ENCODE results near the gene KXD1.
"Not testable (repeated sequence)": the region's sequence is repeated elsewhere in the genome, so short reads cannot be mapped to it uniquely, and the experiment has no call there.

The KXD1 gene

DNA sequence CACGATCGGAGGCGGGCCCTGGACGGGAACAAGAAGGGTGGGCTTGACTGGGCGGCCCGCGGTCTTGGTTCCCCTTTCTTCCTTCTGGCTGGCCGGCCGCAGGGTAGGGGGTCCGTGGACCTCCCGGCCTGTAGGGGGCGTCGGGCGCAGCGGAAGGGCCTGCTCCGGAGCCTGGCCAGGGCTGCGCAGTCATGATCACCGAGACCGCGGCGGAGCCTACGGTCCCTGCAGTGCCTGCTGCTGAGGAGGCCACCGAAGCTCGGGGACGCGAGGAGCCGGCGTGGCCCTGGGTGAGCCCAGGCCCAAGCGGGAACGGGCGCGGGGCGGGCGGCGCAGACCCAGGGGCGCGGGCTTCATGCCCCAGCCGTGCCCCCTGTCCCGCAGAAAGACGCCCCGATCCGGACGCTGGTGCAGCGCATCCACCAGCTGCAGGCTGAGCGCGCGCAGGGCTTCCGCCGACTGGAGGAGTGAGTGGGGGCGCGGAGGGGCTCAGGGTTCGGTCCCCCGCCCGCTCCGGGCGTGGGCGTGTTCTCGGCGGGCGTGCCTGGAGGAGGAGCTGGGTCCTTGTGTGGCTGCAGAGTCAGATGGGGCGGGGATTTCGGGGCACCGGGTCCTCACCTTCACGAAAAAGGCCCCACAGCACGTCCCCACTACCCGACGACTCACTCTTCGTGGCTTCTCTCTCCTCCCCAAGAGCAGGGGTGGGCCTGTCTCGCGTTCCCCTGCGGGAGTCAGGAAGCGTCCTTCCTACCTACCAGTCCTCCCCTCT, 31.1 kb downstream of the KXD1 start, which contains the start of gene REX1BD:
Gene REX1BD, plus strand, starts transcription at position 188 of the 769 bp plus-strand sequence. Its CDS starts 4 bp downstream, at position 192.
- FAIRE-seq (peak; percentile 83), DNase-seq (ENCODE audit: insufficient read length) (peak; percentile 83)
- TF ChIP-seq POLR2AphosphoS5 (IDR thresholded peaks at IDR 0.05; ENCODE audit: low read depth, low read length) (0 out of 2 replicates have a peak, but pooled peaks have one; percentile 31), TAF1 (IDR thresholded peaks at IDR 0.05; ENCODE audit: borderline replicate concordance, low read depth, low read length) (peak; percentile 6; the same call in 1 of the 2 replicates), POLR2A (IDR thresholded peaks at IDR 0.05; ENCODE audit: low read depth, low read length) (peak; percentile 79; the same call in 1 of the 2 replicates)

DNA sequence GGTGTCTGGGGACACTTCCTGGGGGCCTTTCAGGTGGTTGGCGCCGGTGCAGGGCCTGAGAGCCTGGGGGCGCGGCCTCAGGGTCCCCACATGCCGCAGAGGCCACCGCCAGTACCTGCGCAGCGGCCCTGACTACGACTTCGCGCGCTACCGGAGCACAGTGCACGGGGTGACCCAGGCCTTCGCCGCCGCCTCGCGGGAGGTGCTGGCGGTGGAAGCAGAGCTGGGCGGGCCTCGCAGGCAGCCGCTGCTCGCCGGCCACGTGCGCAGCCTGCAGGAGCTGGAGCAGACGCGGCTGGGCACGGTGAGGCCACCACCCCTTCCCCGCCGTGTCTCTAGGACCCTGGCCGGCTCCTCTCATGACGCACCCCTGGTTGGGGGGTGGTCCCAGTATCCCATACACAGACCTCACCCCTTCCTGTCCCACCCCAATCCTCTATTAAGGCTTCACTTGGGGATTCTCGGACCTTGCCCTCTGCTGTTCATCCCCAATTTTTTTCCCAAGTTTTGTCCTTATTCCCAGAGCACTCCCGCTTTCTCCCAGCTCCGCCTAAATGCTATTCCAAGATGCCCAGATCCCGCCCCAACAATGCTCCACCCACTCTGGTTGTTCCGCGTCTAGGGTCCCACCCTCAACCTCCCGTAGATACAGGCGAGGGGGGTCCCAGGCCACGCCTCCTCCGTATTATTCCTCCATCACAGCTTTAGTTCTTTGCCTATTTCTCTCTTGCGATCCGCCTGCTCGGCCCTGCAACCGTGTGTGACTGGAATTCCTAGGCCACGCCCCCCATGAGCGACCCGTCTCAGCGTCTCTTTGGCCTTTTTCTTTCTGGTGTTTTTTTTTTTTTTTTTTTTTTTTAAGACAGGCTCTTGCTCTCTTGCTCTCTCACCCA, 32.0 kb downstream of the KXD1 start:
- no peak for DNase-seq (ENCODE audit: insufficient read length)
- TF ChIP-seq TAF1 (IDR thresholded peaks at IDR 0.05; ENCODE audit: borderline replicate concordance, low read depth, low read length) = no peak
- no peak for TF ChIP-seq POLR2A (IDR thresholded peaks at IDR 0.05; ENCODE audit: low read depth, low read length)
- no peak for TF ChIP-seq POLR2AphosphoS5 (IDR thresholded peaks at IDR 0.05; ENCODE audit: low read depth, low read length)

DNA sequence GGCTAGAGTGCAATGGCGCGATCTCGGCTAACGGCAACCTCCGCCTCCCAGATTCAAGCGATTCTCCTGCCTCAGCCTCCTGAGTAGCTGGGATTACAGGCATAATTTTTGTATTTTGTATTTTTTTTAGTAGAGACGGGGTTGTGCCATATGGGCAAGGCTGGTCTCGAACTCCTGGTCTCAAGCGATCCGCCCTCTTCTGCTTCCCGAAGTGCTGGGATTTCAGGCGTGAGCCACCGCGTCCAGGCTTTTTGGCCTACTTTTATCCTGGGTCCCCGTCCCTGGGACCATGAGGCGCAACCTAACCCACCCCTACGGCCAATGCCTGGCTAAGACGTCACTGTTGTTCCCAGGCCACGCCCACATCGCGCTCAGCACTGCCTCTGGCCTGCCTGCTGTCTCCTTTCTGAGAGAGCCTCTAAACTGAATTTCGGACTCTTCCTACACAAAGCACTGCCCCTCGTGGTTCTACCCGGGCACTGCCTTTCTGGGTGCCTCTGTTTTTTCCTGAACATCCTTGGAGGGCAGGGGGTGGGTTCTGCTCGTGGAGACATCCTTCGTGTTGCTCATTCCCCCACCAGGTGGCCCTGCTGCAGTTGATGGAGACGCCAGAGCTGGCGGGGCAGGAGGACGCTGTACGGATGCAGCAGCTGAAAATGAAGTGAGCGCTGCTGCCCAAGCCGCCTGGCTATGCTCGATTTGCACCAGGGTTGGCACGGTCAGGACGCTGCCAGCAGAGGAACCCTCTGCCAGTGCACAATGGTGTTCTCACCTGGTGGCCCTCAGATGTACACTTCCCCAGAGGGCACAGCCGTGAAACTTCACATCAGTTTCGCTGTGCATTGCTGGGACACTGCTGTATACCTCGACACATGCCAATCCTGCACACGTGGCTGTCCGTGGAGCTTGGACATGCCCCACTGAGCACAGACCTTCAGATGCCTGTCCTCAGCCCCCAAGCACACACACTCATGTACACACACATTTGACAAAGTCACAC, 32.9 kb downstream of the KXD1 start:
- no peak for DNase-seq (ENCODE audit: insufficient read length)
- TF ChIP-seq TAF1 (IDR thresholded peaks at IDR 0.05; ENCODE audit: borderline replicate concordance, low read depth, low read length) (no peak), POLR2A (IDR thresholded peaks at IDR 0.05; ENCODE audit: low read depth, low read length) (no peak), POLR2AphosphoS5 (IDR thresholded peaks at IDR 0.05; ENCODE audit: low read depth, low read length) (no peak)
- no peak for FAIRE-seq

More for the DNA sequence above, 32.0 kb downstream of the KXD1 start:
- peak; percentile 90 for FAIRE-seq

DNA sequence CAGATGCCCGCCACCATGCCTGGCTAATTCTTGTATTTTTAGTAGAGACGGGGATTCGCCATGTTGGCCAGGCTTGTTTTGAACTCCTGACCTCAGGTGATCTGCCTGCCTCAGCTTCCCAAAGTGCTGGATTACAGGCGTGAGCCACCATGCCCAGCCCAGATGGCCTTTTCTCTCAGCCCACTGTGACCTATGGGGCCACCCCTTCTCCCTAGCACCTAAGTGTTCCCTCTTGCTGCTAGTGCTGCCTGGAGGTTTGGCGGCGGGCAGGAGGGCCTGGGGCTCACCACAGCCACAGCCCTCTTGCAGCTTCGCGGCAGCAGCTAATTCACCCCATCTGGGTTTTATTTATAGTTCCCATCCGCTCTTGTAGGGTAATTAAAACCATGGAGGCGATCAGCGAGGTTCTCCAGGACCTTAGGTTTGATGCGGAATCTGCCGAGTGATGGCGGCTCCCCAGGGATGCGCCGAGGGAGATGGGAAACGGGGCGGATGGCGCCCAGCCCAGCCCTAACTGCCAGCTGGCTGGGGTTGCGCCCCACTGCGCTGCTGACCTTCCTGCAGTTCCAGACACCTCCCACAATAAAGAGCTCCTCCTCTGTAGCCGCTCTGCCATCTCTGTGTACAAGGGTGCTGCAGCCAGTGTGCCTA, 34.2 kb downstream of the KXD1 start:
- no peak for DNase-seq (ENCODE audit: insufficient read length)
- TF ChIP-seq TAF1 (IDR thresholded peaks at IDR 0.05; ENCODE audit: borderline replicate concordance, low read depth, low read length) = no peak
- TF ChIP-seq POLR2A (IDR thresholded peaks at IDR 0.05; ENCODE audit: low read depth, low read length) = no peak
- TF ChIP-seq POLR2AphosphoS5 (IDR thresholded peaks at IDR 0.05; ENCODE audit: low read depth, low read length) = no peak
- no peak for FAIRE-seq

DNA sequence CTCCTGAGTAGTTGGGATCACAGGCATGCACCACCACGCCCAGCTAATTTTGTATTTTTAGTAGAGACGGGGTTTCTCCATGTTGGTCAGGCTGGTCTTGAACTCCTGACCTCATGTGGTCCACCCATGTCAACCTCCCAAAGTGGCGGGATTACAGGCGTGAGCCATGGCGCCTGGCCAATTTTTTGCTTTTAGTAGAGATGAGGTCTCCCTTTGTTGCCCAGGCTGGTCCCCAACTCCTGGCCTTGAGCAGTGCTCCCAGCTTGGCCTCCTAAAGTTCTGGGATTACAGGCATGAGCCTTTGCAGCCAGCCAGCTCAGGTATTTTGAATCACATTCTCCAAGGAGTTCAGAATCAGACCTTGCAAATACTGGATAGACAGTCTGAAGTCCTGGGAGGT, 35.1 kb downstream of the KXD1 start:
- FAIRE-seq; DNase-seq (ENCODE audit: insufficient read length): not testable (repeated sequence)

DNA sequence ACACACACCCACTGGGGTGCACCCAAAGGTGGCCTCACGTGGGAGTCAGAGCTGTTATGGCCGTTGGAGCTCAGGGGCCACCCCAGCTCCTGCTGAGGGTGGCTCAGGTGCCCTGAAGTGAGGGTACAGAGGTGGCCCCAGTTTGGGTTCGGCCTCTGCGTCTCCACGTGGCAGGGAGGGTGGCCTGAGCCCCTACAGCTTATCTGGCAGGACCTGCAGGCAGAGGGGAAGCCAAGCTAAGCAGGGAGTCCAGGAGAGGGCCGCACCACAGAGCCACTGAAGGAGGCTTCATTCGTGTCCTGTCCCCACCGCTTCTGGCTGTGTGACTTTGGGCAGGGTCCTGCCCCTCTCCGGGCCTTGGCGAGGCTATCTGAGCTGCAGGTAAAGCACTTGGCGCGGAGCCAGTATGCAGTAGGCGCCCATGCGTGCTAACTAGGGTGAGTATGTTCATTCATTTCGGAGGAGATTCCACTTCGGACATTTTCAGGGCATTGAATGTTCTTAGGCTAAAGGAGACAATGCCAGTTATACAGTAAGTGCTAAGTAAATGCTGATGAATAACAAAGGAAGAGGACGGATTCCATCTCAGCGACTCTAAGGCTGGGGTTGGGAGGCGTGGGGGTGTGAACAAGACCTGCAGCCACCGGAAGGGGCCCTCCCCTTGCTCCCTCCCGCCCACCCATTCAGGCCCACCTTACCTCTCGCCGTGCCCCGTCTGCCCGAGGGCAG, 35.9 kb downstream of the KXD1 start:
- DNase-seq (ENCODE audit: insufficient read length) = no peak
- no peak for TF ChIP-seq POLR2AphosphoS5 (IDR thresholded peaks at IDR 0.05; ENCODE audit: low read depth, low read length)
- TF ChIP-seq POLR2A (IDR thresholded peaks at IDR 0.05; ENCODE audit: low read depth, low read length) = no peak
- no peak for TF ChIP-seq TAF1 (IDR thresholded peaks at IDR 0.05; ENCODE audit: borderline replicate concordance, low read depth, low read length)
- no peak for FAIRE-seq

DNA sequence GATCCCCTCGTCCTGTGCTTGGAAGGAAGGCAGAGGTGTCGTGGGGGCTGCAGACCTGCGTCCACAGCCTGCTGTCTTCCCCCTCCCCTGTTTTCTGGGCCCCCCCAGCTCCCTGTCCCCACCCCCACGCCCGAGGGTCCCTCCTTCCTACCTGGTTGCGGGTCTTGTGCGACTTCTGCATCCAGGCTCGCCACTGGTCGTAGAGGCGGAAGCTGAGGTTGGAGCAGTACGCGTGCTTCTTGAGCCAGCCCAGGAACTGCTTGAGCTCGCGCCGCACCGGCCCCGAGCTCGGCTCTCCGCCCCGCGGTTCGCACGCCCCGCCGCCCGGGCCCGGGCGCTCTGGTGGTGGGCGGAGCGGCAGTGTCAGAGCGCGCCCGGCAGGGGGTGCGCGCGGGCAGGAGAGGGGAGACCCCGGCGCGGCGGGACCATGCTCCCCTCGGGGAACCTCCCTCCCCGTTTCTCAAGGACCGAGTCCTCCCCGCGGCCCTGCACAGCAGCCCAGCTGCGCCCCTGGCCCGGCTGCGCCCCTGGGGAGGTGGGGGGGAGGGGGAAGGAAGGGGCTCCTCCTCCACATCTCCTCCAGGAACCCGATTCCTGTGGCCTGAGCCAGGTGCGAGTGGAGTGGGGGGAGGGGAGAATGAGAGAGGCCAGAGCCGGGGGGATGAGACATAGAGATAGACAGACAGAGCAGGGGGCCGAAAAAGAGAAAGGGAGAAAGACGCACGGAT, 36.6 kb downstream of the KXD1 start:
- TF ChIP-seq TAF1 (IDR thresholded peaks at IDR 0.05; ENCODE audit: borderline replicate concordance, low read depth, low read length) = no peak
- TF ChIP-seq POLR2AphosphoS5 (IDR thresholded peaks at IDR 0.05; ENCODE audit: low read depth, low read length) = no peak
- TF ChIP-seq POLR2A (IDR thresholded peaks at IDR 0.05; ENCODE audit: low read depth, low read length) = no peak
- peak; percentile 97 for DNase-seq (ENCODE audit: insufficient read length)
- FAIRE-seq = peak; percentile 92

DNA sequence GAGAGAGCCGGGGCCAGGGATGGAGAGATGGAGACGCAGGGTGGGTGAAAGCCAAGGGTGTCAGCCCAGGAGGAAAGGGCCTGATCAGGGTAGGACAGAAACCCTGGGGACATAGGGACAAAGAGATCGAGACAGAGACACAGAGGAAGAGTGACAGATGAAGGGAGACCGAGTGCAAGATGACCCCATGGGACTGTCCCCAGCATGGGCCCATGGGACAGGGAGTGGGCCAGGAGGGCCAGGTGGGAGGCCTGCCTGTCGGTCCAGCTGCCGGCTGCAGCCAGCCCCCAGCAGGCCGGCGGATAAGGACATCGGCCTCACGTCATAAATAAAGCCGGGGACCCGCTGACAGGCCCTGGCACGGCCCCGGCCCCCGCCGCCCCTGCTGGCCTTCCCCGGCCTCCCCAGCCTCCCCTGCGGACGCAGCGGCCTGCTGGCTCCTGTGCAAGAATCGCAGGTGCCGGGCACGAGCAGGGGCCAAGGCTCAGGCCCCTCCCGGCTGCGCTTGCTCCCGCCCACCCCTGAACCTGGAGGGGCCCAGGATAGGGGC, 37.2 kb downstream of the KXD1 start:
- no peak for TF ChIP-seq TAF1 (IDR thresholded peaks at IDR 0.05; ENCODE audit: borderline replicate concordance, low read depth, low read length)
- FAIRE-seq (no peak), DNase-seq (ENCODE audit: insufficient read length) (no peak)

DNA sequence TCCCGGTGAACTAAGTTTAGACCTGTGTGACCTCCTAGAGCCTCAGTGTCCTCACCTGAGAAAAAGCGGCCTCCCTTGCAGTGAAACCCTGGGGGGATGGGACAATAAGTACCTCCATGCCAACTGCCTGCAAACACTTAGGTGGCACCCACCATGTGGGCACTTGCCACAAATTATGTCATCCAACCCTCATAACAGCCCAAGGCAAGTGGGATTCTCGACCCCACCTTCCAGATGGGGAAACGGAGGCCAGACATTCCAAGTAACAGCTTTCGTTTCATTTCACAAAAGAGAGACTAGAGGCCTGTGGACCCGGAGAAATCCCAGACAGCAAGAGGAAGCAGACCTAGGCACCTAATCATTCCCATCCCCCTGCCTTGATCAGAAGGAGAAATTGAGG, 37.8 kb downstream of the KXD1 start:
- DNase-seq (ENCODE audit: insufficient read length) = no peak
- FAIRE-seq = no peak

More for the DNA sequence above, 37.8 kb downstream of the KXD1 start:
- TF ChIP-seq POLR2AphosphoS5 (IDR thresholded peaks at IDR 0.05; ENCODE audit: low read depth, low read length) (no peak), TAF1 (IDR thresholded peaks at IDR 0.05; ENCODE audit: borderline replicate concordance, low read depth, low read length) (no peak), POLR2A (IDR thresholded peaks at IDR 0.05; ENCODE audit: low read depth, low read length) (no peak)

All from GM12892 (cell line).